HepG2 (cell line): ENCODE data around the gene CARD9. TPM values are rescaled to one million over a fixed set of nuclear protein-coding genes. Genes with fewer than 3 reads are reported as not detected.

Experiments
- ETV6 ChIP-seq: sonication (generic); formaldehyde crosslinking; conservative IDR thresholded peaks from 2 replicates; pipeline ENCODE4 v1.4.0; 2020; ENCODE audit warnings: missing genetic modification reagents
- FOXA3 ChIP-seq: IDR thresholded peaks from 2 replicates; pipeline ENCODE4 v1.6.1; 2016; ENCODE audit warnings: missing genetic modification reagents, missing compliant biosample characterization
- FOXC1 ChIP-seq: sonication (generic); formaldehyde crosslinking; IDR thresholded peaks from 2 replicates; pipeline ENCODE4 v1.8.0; 2022; ENCODE audit warnings: mild to moderate bottlenecking, missing genetic modification reagents, borderline replicate concordance
- HIVEP1 ChIP-seq: sonication (generic); formaldehyde crosslinking; IDR thresholded peaks from 2 replicates; pipeline ENCODE4 v1.4.0; 2020; ENCODE audit warnings: mild to moderate bottlenecking, missing genetic modification reagents
- HNF4A ChIP-seq: sonication (generic); formaldehyde crosslinking; IDR thresholded peaks from 2 replicates; pipeline ENCODE4 v1.4.0; 2020; ENCODE audit warnings: missing genetic modification reagents
- JUND ChIP-seq: sonication (generic); formaldehyde crosslinking; IDR thresholded peaks from 2 replicates; pipeline ENCODE4 v1.8.0; 2022; ENCODE audit warnings: mild to moderate bottlenecking, missing genetic modification reagents
- KDM6A ChIP-seq: IDR thresholded peaks from 2 replicates; pipeline ENCODE4 v1.6.1; 2016; ENCODE audit warnings: low read depth
- MAFG ChIP-seq: sonication (generic); formaldehyde crosslinking; IDR thresholded peaks from 2 replicates; pipeline ENCODE4 v1.5.1; 2020; ENCODE audit warnings: mild to moderate bottlenecking, missing genetic modification reagents
- MED1 ChIP-seq: sonication (generic); formaldehyde crosslinking; IDR thresholded peaks from 2 replicates; pipeline ENCODE4 v1.4.0; 2020; ENCODE audit warnings: missing genetic modification reagents
- MIXL1 ChIP-seq: IDR thresholded peaks from 2 replicates; pipeline ENCODE4 v1.6.1; 2016
- MTERF4 ChIP-seq: sonication (generic); formaldehyde crosslinking; IDR thresholded peaks from 2 replicates; pipeline ENCODE4 v1.8.0; 2023; ENCODE audit warnings: mild to moderate bottlenecking, missing genetic modification reagents
- MTF2 ChIP-seq: sonication (generic); formaldehyde crosslinking; IDR thresholded peaks from 2 replicates; pipeline ENCODE4 v1.5.0; 2020; ENCODE audit warnings: missing genetic modification reagents, borderline replicate concordance
- NAIF1 ChIP-seq: sonication (generic); formaldehyde crosslinking; IDR thresholded peaks from 2 replicates; pipeline ENCODE4 v1.5.0; 2020; ENCODE audit warnings: mild to moderate bottlenecking, missing genetic modification reagents, borderline replicate concordance
- NFKB2 ChIP-seq: sonication (generic); formaldehyde crosslinking; IDR thresholded peaks from 2 replicates; pipeline ENCODE4 v1.4.0; 2020; ENCODE audit warnings: missing genetic modification reagents, borderline replicate concordance
- PAF1 ChIP-seq: IDR thresholded peaks from 2 replicates; pipeline ENCODE4 v1.6.1; 2016; ENCODE audit warnings: missing genetic modification reagents, missing compliant biosample characterization
- PHF20 ChIP-seq: sonication (generic); formaldehyde crosslinking; IDR thresholded peaks from 2 replicates; pipeline ENCODE4 v1.5.0; 2020; ENCODE audit warnings: mild to moderate bottlenecking, missing genetic modification reagents
- RBM39 ChIP-seq: fragments of 200-400 bp; formaldehyde crosslinking; IDR thresholded peaks from one replicate; pipeline ENCODE4 v1.6.1; 2018; ENCODE audit warnings: antibody characterized with exemption, mild to moderate bottlenecking, low read depth, low read length; ENCODE audit not compliant: poor library complexity, severe bottlenecking
- SMARCE1 ChIP-seq: fragments of 450-650 bp; IDR thresholded peaks from 2 replicates; pipeline ENCODE4 v1.6.1; 2017; ENCODE audit warnings: borderline replicate concordance
- SRSF1 ChIP-seq: fragments of 200-400 bp; formaldehyde crosslinking; optimal IDR thresholded peaks from 2 replicates; pipeline ENCODE3; 2017; ENCODE audit warnings: mild to moderate bottlenecking, low read depth, low read length, moderate library complexity
- TAF1 ChIP-seq: sonication (generic); formaldehyde crosslinking; IDR thresholded peaks from 2 replicates; pipeline ENCODE4 v1.4.0; 2020; ENCODE audit warnings: missing genetic modification reagents
- ZNF10 ChIP-seq: sonication (generic); formaldehyde crosslinking; IDR thresholded peaks from 2 replicates; pipeline ENCODE4 v1.4.0; 2020; ENCODE audit warnings: mild to moderate bottlenecking, low read depth, missing genetic modification reagents, borderline replicate concordance
- ZNF232 ChIP-seq: sonication (generic); formaldehyde crosslinking; IDR thresholded peaks from 2 replicates; pipeline ENCODE4 v1.4.0; 2020; ENCODE audit warnings: missing genetic modification reagents, borderline replicate concordance
- ZNF317 ChIP-seq: sonication (generic); formaldehyde crosslinking; IDR thresholded peaks from 2 replicates; pipeline ENCODE4 v1.5.0; 2020; ENCODE audit warnings: mild to moderate bottlenecking, missing genetic modification reagents
- ZNF530 ChIP-seq: sonication (generic); formaldehyde crosslinking; IDR thresholded peaks from 2 replicates; pipeline ENCODE4 v1.5.0; 2020; ENCODE audit warnings: low read depth, mild to moderate bottlenecking, missing genetic modification reagents
- ZNF772 ChIP-seq: sonication (generic); formaldehyde crosslinking; IDR thresholded peaks from 2 replicates; pipeline ENCODE4 v1.5.0; 2020; ENCODE audit warnings: mild to moderate bottlenecking, missing genetic modification reagents
- ZSCAN20 ChIP-seq: sonication (generic); formaldehyde crosslinking; IDR thresholded peaks from 2 replicates; pipeline ENCODE4 v1.4.0; 2020; ENCODE audit warnings: missing genetic modification reagents, mild to moderate bottlenecking, borderline replicate concordance
- ZZZ3 ChIP-seq: sonication (generic); formaldehyde crosslinking; IDR thresholded peaks from 2 replicates; pipeline ENCODE4 v1.4.0; 2020; ENCODE audit warnings: missing genetic modification reagents, mild to moderate bottlenecking, borderline replicate concordance
- polyA plus RNA-seq, 8 experiments: library from polyadenylated mRNA; depleted of rRNA in 3 of 8; stranded (reverse) in 7 of 8; unstranded in 1 of 8; fragments of >200 nt; fragmentation: Illumina TruSeq in 4 of 8; extraction: Trizol in 4 of 8; gene quantifications; 2 replicates each; pipeline versions ENCODE4 v1.2.1 to v1.2.3, GENCODE V29; 2011 to 2016; ENCODE audit warnings: low read depth in 4 of 8, missing spikeins in 1 of 8, mixed read lengths in 1 of 8; ENCODE audit not compliant: insufficient read depth in 1 of 8
- total RNA-seq, 5 experiments: library from RNA; depleted of rRNA; stranded (reverse); fragments of >200 nt; fragmentation: Illumina TruSeq; extraction: Trizol; gene quantifications; 2 replicates each; pipeline ENCODE4 v1.2.3, GENCODE V29; 2016; ENCODE audit warnings: low read depth in 1 of 5
- TF ChIP-seq, protein P1 (sequence below): sonication (generic); formaldehyde crosslinking; IDR thresholded peaks from 2 replicates; pipeline ENCODE4 v1.5.0; 2020; ENCODE audit warnings: missing genetic modification reagents
- TF ChIP-seq, protein P2 (sequence below): sonication (generic); formaldehyde crosslinking; conservative IDR thresholded peaks from 2 replicates; pipeline ENCODE4 v1.5.0; 2020; ENCODE audit warnings: missing genetic modification reagents
- TF ChIP-seq, protein P3 (sequence below): sonication (generic); formaldehyde crosslinking; IDR thresholded peaks from 2 replicates; pipeline ENCODE4 v1.4.0; 2020; ENCODE audit warnings: mild to moderate bottlenecking, missing genetic modification reagents

CARD9 gene
- total and polyA plus RNA-seq, 2 of the 13 experiments (the other 11 are each of a cell fraction or from before 2014, with no cell fraction given): 3.3 to 7.4 TPM

GRCh38 chr9:136372561-136373299 lies 739 bp downstream of the CARD9 start (continued):
- TF ChIP-seq MAFG (CRISPR knock-in tag): no peak
- no peak for TF ChIP-seq MTF2
- TF ChIP-seq ZZZ3 (CRISPR knock-in tag): no peak
- no peak for TF ChIP-seq ZSCAN20 (CRISPR knock-in tag)
- peak; percentile 54 for TF ChIP-seq HNF4A (CRISPR knock-in tag)
- no peak for TF ChIP-seq ZNF317 (CRISPR knock-in tag)
- peak; percentile 78 for TF ChIP-seq SRSF1
- no peak for TF ChIP-seq MIXL1
- no peak for TF ChIP-seq SMARCE1
- 0 out of 2 replicates have a peak, but pooled peaks have one; percentile 47 for TF ChIP-seq JUND (CRISPR knock-in tag)
- no peak for TF ChIP-seq ZNF10 (CRISPR knock-in tag)
- no peak for TF ChIP-seq ZNF530
- no peak; the same call in 1 of the 2 replicates for TF ChIP-seq PHF20
- TF ChIP-seq FOXC1 (CRISPR knock-in tag): no peak; the same call in 1 of the 2 replicates
- TF ChIP-seq NFKB2 (CRISPR knock-in tag): peak; percentile 45; the same call in 1 of the 2 replicates
- TF ChIP-seq, protein P1, sequence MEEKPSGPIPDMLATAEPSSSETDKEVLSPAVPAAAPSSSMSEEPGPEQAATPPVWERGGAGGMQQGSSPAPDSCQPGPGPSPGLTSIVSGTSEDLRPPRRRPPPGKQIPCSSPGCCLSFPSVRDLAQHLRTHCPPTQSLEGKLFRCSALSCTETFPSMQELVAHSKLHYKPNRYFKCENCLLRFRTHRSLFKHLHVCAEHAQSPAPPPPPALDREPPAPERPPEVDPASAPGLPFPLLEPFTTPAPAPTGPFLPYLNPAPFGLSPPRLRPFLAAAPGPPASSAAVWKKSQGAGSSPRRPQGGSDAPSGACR (CRISPR knock-in tag): no peak
- TF ChIP-seq, protein P2, sequence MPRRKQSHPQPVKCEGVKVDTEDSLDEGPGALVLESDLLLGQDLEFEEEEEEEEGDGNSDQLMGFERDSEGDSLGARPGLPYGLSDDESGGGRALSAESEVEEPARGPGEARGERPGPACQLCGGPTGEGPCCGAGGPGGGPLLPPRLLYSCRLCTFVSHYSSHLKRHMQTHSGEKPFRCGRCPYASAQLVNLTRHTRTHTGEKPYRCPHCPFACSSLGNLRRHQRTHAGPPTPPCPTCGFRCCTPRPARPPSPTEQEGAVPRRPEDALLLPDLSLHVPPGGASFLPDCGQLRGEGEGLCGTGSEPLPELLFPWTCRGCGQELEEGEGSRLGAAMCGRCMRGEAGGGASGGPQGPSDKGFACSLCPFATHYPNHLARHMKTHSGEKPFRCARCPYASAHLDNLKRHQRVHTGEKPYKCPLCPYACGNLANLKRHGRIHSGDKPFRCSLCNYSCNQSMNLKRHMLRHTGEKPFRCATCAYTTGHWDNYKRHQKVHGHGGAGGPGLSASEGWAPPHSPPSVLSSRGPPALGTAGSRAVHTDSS (CRISPR knock-in tag): no peak
- no peak for TF ChIP-seq ZNF772 (CRISPR knock-in tag)
- TF ChIP-seq MTERF4 (CRISPR knock-in tag): no peak
- TF ChIP-seq KDM6A: no peak
- TF ChIP-seq RBM39: peak; percentile 48
- peak; percentile 61 for TF ChIP-seq MED1 (CRISPR knock-in tag)
- TF ChIP-seq, protein P3, sequence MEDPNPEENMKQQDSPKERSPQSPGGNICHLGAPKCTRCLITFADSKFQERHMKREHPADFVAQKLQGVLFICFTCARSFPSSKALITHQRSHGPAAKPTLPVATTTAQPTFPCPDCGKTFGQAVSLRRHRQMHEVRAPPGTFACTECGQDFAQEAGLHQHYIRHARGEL: peak; percentile 98
- TF ChIP-seq ETV6 (CRISPR knock-in tag): no peak
- no peak for TF ChIP-seq TAF1 (CRISPR knock-in tag)
- no peak for TF ChIP-seq PAF1
- TF ChIP-seq ZNF232 (CRISPR knock-in tag): peak; percentile 53; the same call in 1 of the 2 replicates
- TF ChIP-seq HIVEP1 (CRISPR knock-in tag): no peak
- no peak for TF ChIP-seq NAIF1 (CRISPR knock-in tag)
- no peak for TF ChIP-seq FOXA3 (CRISPR knock-in tag)
